Psoas muscle (tissue), 8 donors: ENCODE measurements around the gene TSR3. TPM values are rescaled to one million over a fixed set of nuclear protein-coding genes. Genes with fewer than 3 reads are reported as not detected.

Experiments
- ATAC-seq, 4 donors: fragments of 200-7000 bp; cut with Tn5 transposase; one replicate each; pipeline ENCODE4 v1.9.1; 2020; ENCODE audit warnings: moderate library complexity in 3 of 4, mild to moderate bottlenecking in 2 of 4
- DNase-seq, 2 donors: peaks; one replicate each; pipeline ENCODE4 v3.0.0-alpha.2; 2020
- H3K27ac ChIP-seq: fragments of 200-600 bp; one replicate; pipeline ENCODE4 v1.8.0; 2022
- H3K27me3 ChIP-seq, 3 donors: fragments of 200-600 bp in 1 of 3; one replicate each; pipeline versions ENCODE4 v1.6.1 to v1.8.0; 2013 to 2022; ENCODE audit warnings: low read length in 2 of 3, mild to moderate bottlenecking in 2 of 3, moderate library complexity in 1 of 3; ENCODE audit not compliant: insufficient read depth in 3 of 3
- H3K36me3 ChIP-seq, 2 donors: fragments of 200-600 bp in 1 of 2; one replicate each; pipeline versions ENCODE4 v1.6.1 to v1.8.0; 2013 to 2022; ENCODE audit warnings: low read depth in 1 of 2, mild to moderate bottlenecking in 1 of 2, moderate library complexity in 1 of 2; ENCODE audit not compliant: insufficient read depth in 1 of 2
- H3K4me1 ChIP-seq: fragments of 200-600 bp; one replicate; pipeline ENCODE4 v1.8.0; 2022
- H3K4me3 ChIP-seq: fragments of 200-600 bp; one replicate; pipeline ENCODE4 v1.8.0; 2022; ENCODE audit warnings: mild to moderate bottlenecking
- H3K9me3 ChIP-seq: fragments of 200-600 bp; one replicate; pipeline ENCODE4 v1.8.0; 2022
- CTCF ChIP-seq: fragments of 200-600 bp; IDR thresholded peaks from one replicate; pipeline ENCODE4 v1.8.0; 2022; ENCODE audit warnings: antibody characterized with exemption
- WGBS, 3 donors: extraction: QIAGEN DNeasy Blood & Tissue Kit; methylation state at CpG; one replicate each; pipeline versions ENCODE4 v1.1.6 to v1.1.7; 2013; 5-methylcytosine and 5-hydroxymethylcytosine counted together
- intact Hi-C, 2 donors: fragments of 100-400 bp; cut with DNase I; formaldehyde crosslinking; loops; one replicate each; pipeline versions ENCODE4 v1.11.0 to v1.14.2; 2022
- polyA plus RNA-seq, 3 donors: library from polyadenylated mRNA; stranded (reverse); fragments of 200-250 nt; gene quantifications; one replicate each; pipeline ENCODE4 v1.2.3, GENCODE V29; 2013
- total RNA-seq, 4 donors: library from RNA; stranded (reverse); fragmentation: NEBNext Ultra II Directional in 2 of 4; extraction: Animal tissue kit (Norgen Biotek cat#: 25700) in 2 of 4; gene quantifications; one replicate each; pipeline versions ENCODE4 v1.2.1 to v1.2.4, GENCODE V29; 2021 to 2023
- donor health status: healthy with polysubstance abuse.
- donor health status: DM: no; HTN: no; CAD: no; lungs with moderate emphysema.
- donor health status: Bipolar disorder and iron deficiency.
- donor health status: healthy.
- donor health status: DM: yes; HTN: yes; CAD: no.
- donor health status: DM: no; HTN: no; CAD: no.
- donor health status: DM: no; HTN: no; CAD: no.
- donor health status: DM: yes; HTN: yes; CAD: no.

Gene TSR3
- total and polyA plus RNA-seq, 7 donors, result 40.0 to 109 (median 55.1) TPM

- intact Hi-C loops, result no loop called here
- Histone ChIP-seq H3K9me3 (no peaks in the 10 kb centered on the region), H3K27ac (no peak overlapping the region), H3K36me3 (peaks cover 0 to 31% of the 10 kb centered on the region in 2 donors), H3K27me3 (no peaks in the 10 kb centered on the region), H3K4me1 (peaks cover 21% of the 10 kb centered on the region), H3K4me3 (no peak overlapping the region)
- 88 to 91% (median 89%) methylated on average over 29 of the region's 29 CpGs for WGBS, 3 donors
- no peak for TF ChIP-seq CTCF
- ATAC-seq (no peak), DNase-seq (no peak)
Measured at GRCh38 chr16:1347962-1348361, 3.7 kb downstream of the TSR3 start.

GRCh38 chr16:1347286-1347855 lies 4.3 kb downstream of the TSR3 start:
- H3K4me1 ChIP-seq, result peaks cover 15% of the 10 kb centered on the region
- H3K9me3 ChIP-seq, result no peaks in the 10 kb centered on the region
- H3K27me3 ChIP-seq, result no peaks in the 10 kb centered on the region
- H3K36me3 ChIP-seq, result peaks cover 0 to 31% of the 10 kb centered on the region in 2 donors
- no peak overlapping the region for H3K27ac ChIP-seq
- TF ChIP-seq CTCF, result no peak
- intact Hi-C loops, result no loop called here
- 86 to 88% (median 87%) methylated on average over 26 to 31 of the region's 31 CpGs for WGBS, 3 donors
- no peak for ATAC-seq
- DNase-seq, result no peak
- no peak overlapping the region for H3K4me3 ChIP-seq

- peaks cover 15% of the 10 kb centered on the region for H3K4me1 ChIP-seq
- intact Hi-C loops, result no loop called here
- H3K27ac ChIP-seq, result no peak overlapping the region
- no peaks in the 10 kb centered on the region for H3K27me3 ChIP-seq
- ATAC-seq, result no peak
- DNase-seq, result no peak
- peaks cover 0 to 31% of the 10 kb centered on the region in 2 donors for H3K36me3 ChIP-seq
- 62 to 67% (median 64%) methylated on average over 33 to 34 of the region's 34 CpGs for WGBS, 3 donors
- no peaks in the 10 kb centered on the region for H3K9me3 ChIP-seq
- no peak overlapping the region for H3K4me3 ChIP-seq
- no peak for TF ChIP-seq CTCF
Measured at GRCh38 chr16:1346422-1347285, 5.0 kb downstream of the TSR3 start.

- WGBS, 3 donors, result 71 to 75% (median 73%) methylated on average over 29 to 31 of the region's 31 CpGs
- Histone ChIP-seq H3K27me3 (no peaks in the 10 kb centered on the region), H3K27ac (no peak overlapping the region), H3K4me1 (peaks cover 11% of the 10 kb centered on the region), H3K4me3 (no peak overlapping the region), H3K36me3 (peaks cover 0 to 31% of the 10 kb centered on the region in 2 donors), H3K9me3 (no peaks in the 10 kb centered on the region)
- intact Hi-C loops, result no loop called here
- ATAC-seq (no peak), DNase-seq (no peak)
- no peak for TF ChIP-seq CTCF
Measured at GRCh38 chr16:1345651-1346421, 5.8 kb downstream of the TSR3 start.
